DND-41 (cell line): ENCODE data around the gene SVBP.

Source experiments
- EZH2 ChIP-seq: IDR thresholded peaks from 3 replicates; pipeline ENCODE4 v1.6.1; 2012; ENCODE audit warnings: borderline replicate concordance, low read depth, mild to moderate bottlenecking, moderate library complexity, low read length, inconsistent platforms; ENCODE audit not compliant: severe bottlenecking
- TF ChIP-seq, protein P1 (sequence below): IDR thresholded peaks from 2 replicates; pipeline ENCODE4 v1.5.1; 2012; ENCODE audit warnings: borderline replicate concordance, low read length, moderate library complexity, mild to moderate bottlenecking; ENCODE audit not compliant: poor library complexity, severe bottlenecking; ENCODE audit errors: extremely low read depth

DNA sequence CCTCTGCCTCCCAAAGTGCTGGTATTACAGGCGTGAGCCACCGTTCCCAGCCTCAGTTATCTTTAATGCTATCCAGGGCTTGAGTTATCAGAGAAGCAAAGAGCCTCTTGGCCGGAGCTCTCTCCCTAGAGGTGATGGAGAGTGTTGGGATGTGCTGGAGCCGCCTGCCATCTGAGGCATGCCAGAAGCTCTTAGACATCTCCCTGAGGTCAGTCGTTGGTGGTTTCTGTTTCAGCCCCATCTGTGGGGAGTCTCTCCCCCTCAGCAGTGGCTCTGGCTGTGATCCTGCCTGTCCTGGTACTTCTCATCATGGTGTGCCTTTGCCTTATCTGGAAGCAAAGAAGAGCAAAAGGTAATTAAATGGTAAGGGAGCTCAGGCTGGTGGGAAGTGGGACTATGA, 17.6 kb upstream of the SVBP start:
- TF ChIP-seq, protein P1, sequence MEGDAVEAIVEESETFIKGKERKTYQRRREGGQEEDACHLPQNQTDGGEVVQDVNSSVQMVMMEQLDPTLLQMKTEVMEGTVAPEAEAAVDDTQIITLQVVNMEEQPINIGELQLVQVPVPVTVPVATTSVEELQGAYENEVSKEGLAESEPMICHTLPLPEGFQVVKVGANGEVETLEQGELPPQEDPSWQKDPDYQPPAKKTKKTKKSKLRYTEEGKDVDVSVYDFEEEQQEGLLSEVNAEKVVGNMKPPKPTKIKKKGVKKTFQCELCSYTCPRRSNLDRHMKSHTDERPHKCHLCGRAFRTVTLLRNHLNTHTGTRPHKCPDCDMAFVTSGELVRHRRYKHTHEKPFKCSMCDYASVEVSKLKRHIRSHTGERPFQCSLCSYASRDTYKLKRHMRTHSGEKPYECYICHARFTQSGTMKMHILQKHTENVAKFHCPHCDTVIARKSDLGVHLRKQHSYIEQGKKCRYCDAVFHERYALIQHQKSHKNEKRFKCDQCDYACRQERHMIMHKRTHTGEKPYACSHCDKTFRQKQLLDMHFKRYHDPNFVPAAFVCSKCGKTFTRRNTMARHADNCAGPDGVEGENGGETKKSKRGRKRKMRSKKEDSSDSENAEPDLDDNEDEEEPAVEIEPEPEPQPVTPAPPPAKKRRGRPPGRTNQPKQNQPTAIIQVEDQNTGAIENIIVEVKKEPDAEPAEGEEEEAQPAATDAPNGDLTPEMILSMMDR: no peak
- TF ChIP-seq EZH2: no peak
